Trophoblast cell (in vitro differentiated cells and primary cell): Measurements from ENCODE around the gene HIVEP3.

Experiments
- DNase-seq, 2 donors: peaks; one replicate each; pipeline ENCODE4 v3.0.0-alpha.2; 2016
- H2AFZ ChIP-seq: 2 replicates; pipeline ENCODE4 v1.6.1; 2013; ENCODE audit warnings: low read length, moderate library complexity, mild to moderate bottlenecking; ENCODE audit not compliant: insufficient read depth, poor library complexity
- H2AK5ac ChIP-seq: 2 replicates; pipeline ENCODE4 v1.6.1; 2013; ENCODE audit warnings: mild to moderate bottlenecking, low read length
- H2BK120ac ChIP-seq: 2 replicates; pipeline ENCODE4 v1.6.1; 2013; ENCODE audit warnings: low read length, mild to moderate bottlenecking, moderate library complexity; ENCODE audit not compliant: insufficient read depth, poor library complexity
- H2BK12ac ChIP-seq: 2 replicates; pipeline ENCODE4 v1.6.1; 2013; ENCODE audit warnings: mild to moderate bottlenecking, low read length, moderate library complexity
- H2BK5ac ChIP-seq: 2 replicates; pipeline ENCODE4 v1.6.1; 2013; ENCODE audit warnings: low read length, low read depth, moderate library complexity, mild to moderate bottlenecking; ENCODE audit not compliant: poor library complexity
- H3K14ac ChIP-seq: 2 replicates; pipeline ENCODE4 v1.6.1; 2013; ENCODE audit warnings: mild to moderate bottlenecking, low read length
- H3K18ac ChIP-seq: 2 replicates; pipeline ENCODE4 v1.6.1; 2013; ENCODE audit warnings: mild to moderate bottlenecking, low read length
- H3K23ac ChIP-seq: 2 replicates; pipeline ENCODE4 v1.6.1; 2013; ENCODE audit warnings: low read length
- H3K27ac ChIP-seq: 2 replicates; pipeline ENCODE4 v1.5.1; 2013; ENCODE audit warnings: low read depth, mild to moderate bottlenecking, inconsistent platforms, low read length, moderate library complexity
- H3K27me3 ChIP-seq: 2 replicates; pipeline ENCODE4 v1.6.1; 2013; ENCODE audit warnings: inconsistent platforms, mild to moderate bottlenecking, low read length, moderate library complexity; ENCODE audit not compliant: insufficient read depth
- H3K36me3 ChIP-seq, 2 experiments: 1 replicate in 1 of 2; 2 replicates in 1 of 2; pipeline ENCODE4 v1.6.1; 2013; ENCODE audit warnings: low read length in 2 of 2, mild to moderate bottlenecking in 2 of 2, moderate library complexity in 1 of 2; ENCODE audit not compliant: insufficient read depth in 2 of 2, control insufficient read depth in 1 of 2
- H3K4ac ChIP-seq: 2 replicates; pipeline ENCODE4 v1.6.1; 2013; ENCODE audit warnings: low read depth, mild to moderate bottlenecking, low read length, moderate library complexity
- H3K4me1 ChIP-seq, 2 experiments: 1 replicate in 1 of 2; 2 replicates in 1 of 2; pipeline ENCODE4 v1.6.1; 2013; ENCODE audit warnings: low read length in 2 of 2, mild to moderate bottlenecking in 2 of 2, moderate library complexity in 1 of 2; ENCODE audit not compliant: insufficient read depth in 2 of 2, control insufficient read depth in 1 of 2
- H3K4me2 ChIP-seq: 2 replicates; pipeline ENCODE4 v1.6.1; 2013; ENCODE audit warnings: inconsistent platforms, mild to moderate bottlenecking, low read length, moderate library complexity
- H3K4me3 ChIP-seq: 2 replicates; pipeline ENCODE4 v1.5.1; 2013; ENCODE audit warnings: mild to moderate bottlenecking, low read depth, low read length, inconsistent platforms
- H3K79me1 ChIP-seq: one replicate; pipeline ENCODE4 v1.6.1; 2013; ENCODE audit warnings: low read length
- H3K79me2 ChIP-seq: 2 replicates; pipeline ENCODE4 v1.6.1; 2013; ENCODE audit warnings: low read length, mild to moderate bottlenecking; ENCODE audit not compliant: control insufficient read depth, insufficient read depth, poor library complexity
- H3K9ac ChIP-seq: 2 replicates; pipeline ENCODE4 v1.6.1; 2013; ENCODE audit warnings: mild to moderate bottlenecking, low read length
- H3K9me3 ChIP-seq: 2 replicates; pipeline ENCODE4 v1.6.1; 2013; ENCODE audit warnings: low read depth, mild to moderate bottlenecking, control low read depth, inconsistent platforms, low read length; ENCODE audit not compliant: insufficient read depth
- H4K12ac ChIP-seq: 2 replicates; pipeline ENCODE4 v1.6.1; 2013; ENCODE audit warnings: low read depth, mild to moderate bottlenecking, low read length, moderate library complexity
- H4K8ac ChIP-seq: 2 replicates; pipeline ENCODE4 v1.6.1; 2013; ENCODE audit warnings: low read depth, mild to moderate bottlenecking, low read length, moderate library complexity
- H4K91ac ChIP-seq: one replicate; pipeline ENCODE4 v1.6.1; 2013; ENCODE audit warnings: low read depth, mild to moderate bottlenecking, low read length, moderate library complexity
- WGBS: extraction: QIAGEN DNeasy Blood & Tissue Kit; methylation state at CpG from one replicate; pipeline ENCODE4 v1.1.7; 2013; ENCODE audit warnings: missing lambda C conversion rate; ENCODE audit not compliant: insufficient read length, insufficient coverage; ENCODE audit errors: extremely low coverage; 5-methylcytosine and 5-hydroxymethylcytosine counted together

HIVEP3 gene

DNA sequence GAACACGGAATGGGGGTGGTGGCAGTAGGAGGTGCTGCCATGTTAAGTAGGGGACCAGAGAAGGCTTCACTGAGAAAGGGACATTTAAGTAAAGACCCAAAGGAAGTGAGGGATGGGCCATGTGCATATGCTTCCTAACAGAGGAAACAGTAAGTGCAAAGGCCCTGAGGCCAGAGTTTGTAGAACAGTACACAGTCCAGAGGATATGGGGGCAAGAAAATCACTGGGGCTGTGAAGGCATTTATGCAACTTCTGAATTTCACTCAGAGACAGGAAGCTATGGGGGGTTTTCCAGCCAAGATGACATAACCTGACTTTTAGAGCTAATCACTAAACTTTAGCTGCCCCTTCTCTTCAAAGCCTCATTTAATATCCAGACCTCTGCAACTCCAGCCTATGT lies 231.7 kb downstream of the HIVEP3 start:
- no peak overlapping the region for H3K9ac ChIP-seq

DNA sequence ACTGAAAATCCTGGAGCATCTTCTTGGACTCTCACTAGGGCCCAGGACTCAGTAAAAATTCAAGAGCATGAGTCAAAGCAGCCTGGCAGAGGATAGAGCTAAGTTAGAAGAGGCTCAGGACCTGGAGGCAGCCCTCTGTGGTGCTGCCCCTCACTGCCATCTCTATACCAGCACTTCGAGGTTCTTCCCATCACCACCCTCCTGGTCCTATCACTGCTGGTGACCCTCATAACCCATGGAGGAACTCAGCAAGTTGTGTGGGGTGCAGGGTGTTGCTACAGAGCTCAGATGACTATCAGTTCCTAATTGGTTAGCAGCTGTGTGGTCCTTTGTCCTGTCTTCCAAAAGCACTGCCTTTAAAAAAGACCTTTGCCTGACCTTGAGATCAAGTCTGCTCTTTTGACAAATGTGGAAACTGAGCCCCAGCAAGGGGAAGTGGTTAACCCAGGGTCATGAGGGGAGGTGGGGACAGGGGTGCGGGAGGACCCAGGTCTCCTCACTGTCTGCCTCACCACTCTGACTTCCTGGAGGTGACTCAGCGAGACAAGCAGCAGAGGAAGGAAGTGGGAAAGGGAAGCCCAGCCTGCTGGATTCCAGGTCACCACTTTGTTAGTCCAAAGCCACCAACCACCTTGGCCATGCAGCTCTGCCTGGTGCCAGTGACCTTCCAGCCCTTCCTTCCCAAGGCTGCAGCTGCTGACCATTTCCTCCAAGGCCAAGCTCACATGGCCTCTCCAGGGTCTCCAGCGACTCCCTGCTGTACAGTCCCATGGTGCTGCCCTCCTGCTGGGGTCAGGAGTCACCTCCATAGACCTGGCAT lies 234.8 kb downstream of the HIVEP3 start:
- no CpG with 5 or more reads among the region's 4 CpGs for WGBS
- H3K27me3 ChIP-seq, result no peaks in the 10 kb centered on the region

More for the DNA sequence above, 231.7 kb downstream of the HIVEP3 start:
- no peak overlapping the region for H2BK12ac ChIP-seq
- no peak overlapping the region for H3K4me3 ChIP-seq
- H2BK120ac ChIP-seq, result no peak overlapping the region
- H4K8ac ChIP-seq, result no peak overlapping the region
- H3K14ac ChIP-seq, result no peak overlapping the region
- H3K4ac ChIP-seq, result no peak overlapping the region
- no peak overlapping the region for H3K27ac ChIP-seq
- H3K79me2 ChIP-seq, result no peaks in the 10 kb centered on the region
- H3K18ac ChIP-seq, result no peak overlapping the region
- H4K12ac ChIP-seq, result no peak overlapping the region
- H2AK5ac ChIP-seq, result no peak overlapping the region
- no peaks in the 10 kb centered on the region for H3K36me3 ChIP-seq
- no peak overlapping the region for H2AFZ ChIP-seq
- whole genome bisulfite sequencing, result no CpG with 5 or more reads among the region's 1 CpG
- H3K4me1 ChIP-seq, result peaks cover 0 to 4% of the 10 kb centered on the region in 2 experiments
- no peak overlapping the region for H3K23ac ChIP-seq
- H3K9me3 ChIP-seq, result peaks cover 2% of the 10 kb centered on the region
- no peaks in the 10 kb centered on the region for H3K27me3 ChIP-seq
- no peak for DNase-seq
- no peak overlapping the region for H4K91ac ChIP-seq
- no peaks in the 10 kb centered on the region for H3K79me1 ChIP-seq
- H2BK5ac ChIP-seq, result no peak overlapping the region
- H3K4me2 ChIP-seq, result no peak overlapping the region

DNA sequence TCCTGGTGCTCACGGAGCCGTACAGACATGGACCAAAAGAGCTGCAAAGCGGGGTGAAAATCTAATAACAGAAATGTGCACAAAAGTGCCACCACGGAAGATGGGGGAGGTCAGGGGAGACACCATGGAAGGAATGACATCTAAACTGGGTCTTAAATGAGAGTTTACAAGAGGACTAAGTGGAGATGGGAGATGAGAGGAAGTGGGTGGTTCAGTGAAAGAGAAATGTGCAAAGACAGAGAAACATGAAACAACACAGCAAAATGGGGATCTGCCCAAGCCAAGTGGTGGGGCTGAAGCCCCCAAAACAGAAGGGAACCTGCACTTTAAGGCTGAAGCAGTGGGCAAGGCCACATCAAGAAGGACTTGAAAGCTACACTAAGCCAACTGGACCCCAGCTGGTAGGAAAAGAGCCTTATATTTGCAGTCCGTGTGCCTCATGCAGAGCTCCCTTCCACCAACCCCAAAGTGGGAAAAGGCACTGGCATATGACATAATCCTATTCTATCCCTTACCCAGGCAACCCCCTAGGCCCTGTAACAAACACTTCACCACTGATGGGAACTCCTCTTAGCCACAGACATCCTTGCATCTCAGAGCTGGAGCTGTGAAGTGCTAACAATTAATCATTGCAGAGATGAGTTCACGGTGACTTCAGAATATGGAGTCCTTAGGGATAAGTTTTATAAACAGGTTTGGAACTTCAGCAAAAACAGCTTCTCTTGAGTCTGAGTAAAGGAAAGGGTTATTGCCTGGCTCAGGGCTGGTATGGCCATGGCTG lies 235.7 kb downstream of the HIVEP3 start:
- no peak overlapping the region for H4K12ac ChIP-seq
- no peaks in the 10 kb centered on the region for H3K9me3 ChIP-seq
- H3K4me2 ChIP-seq, result no peak overlapping the region
- no peak overlapping the region for H3K4ac ChIP-seq
- H3K79me1 ChIP-seq, result no peaks in the 10 kb centered on the region
- H3K23ac ChIP-seq, result no peak overlapping the region
- no peak overlapping the region for H3K14ac ChIP-seq
- no peaks in the 10 kb centered on the region for H3K36me3 ChIP-seq
- no peak overlapping the region for H2BK5ac ChIP-seq
- H2AK5ac ChIP-seq, result no peak overlapping the region
- no peak overlapping the region for H3K27ac ChIP-seq
- no peak overlapping the region for H2BK12ac ChIP-seq
- H2BK120ac ChIP-seq, result no peak overlapping the region
- H3K4me3 ChIP-seq, result no peak overlapping the region
- no peak for DNase-seq
- no peaks in the 10 kb centered on the region for H3K27me3 ChIP-seq
- H4K91ac ChIP-seq, result no peak overlapping the region
- H3K4me1 ChIP-seq, result peaks cover 5 to 6% of the 10 kb centered on the region in 2 experiments
- no CpG with 5 or more reads among the region's 6 CpGs for WGBS
- no peak overlapping the region for H3K18ac ChIP-seq
- H3K79me2 ChIP-seq, result no peaks in the 10 kb centered on the region
- no peak overlapping the region for H4K8ac ChIP-seq
- H3K9ac ChIP-seq, result no peak overlapping the region
- H2AFZ ChIP-seq, result no peak overlapping the region

More for the DNA sequence above, 234.8 kb downstream of the HIVEP3 start:
- H3K9me3 ChIP-seq, result no peaks in the 10 kb centered on the region
- H4K12ac ChIP-seq, result no peak overlapping the region
- no peak overlapping the region for H3K4me2 ChIP-seq
- no peak for DNase-seq
- H3K36me3 ChIP-seq, result no peaks in the 10 kb centered on the region
- H4K8ac ChIP-seq, result no peak overlapping the region
- no peaks in the 10 kb centered on the region for H3K79me1 ChIP-seq
- peaks cover 0 to 4% of the 10 kb centered on the region in 2 experiments for H3K4me1 ChIP-seq
- H4K91ac ChIP-seq, result no peak overlapping the region
- no peak overlapping the region for H3K27ac ChIP-seq
- H2BK120ac ChIP-seq, result no peak overlapping the region
- no peak overlapping the region for H3K14ac ChIP-seq
- H3K18ac ChIP-seq, result no peak overlapping the region
- no peak overlapping the region for H3K4ac ChIP-seq
- no peak overlapping the region for H3K23ac ChIP-seq
- H3K79me2 ChIP-seq, result no peaks in the 10 kb centered on the region
- no peak overlapping the region for H3K9ac ChIP-seq
- no peak overlapping the region for H2BK5ac ChIP-seq
- no peak overlapping the region for H2BK12ac ChIP-seq
- no peak overlapping the region for H2AFZ ChIP-seq
- no peak overlapping the region for H2AK5ac ChIP-seq
- H3K4me3 ChIP-seq, result no peak overlapping the region

DNA sequence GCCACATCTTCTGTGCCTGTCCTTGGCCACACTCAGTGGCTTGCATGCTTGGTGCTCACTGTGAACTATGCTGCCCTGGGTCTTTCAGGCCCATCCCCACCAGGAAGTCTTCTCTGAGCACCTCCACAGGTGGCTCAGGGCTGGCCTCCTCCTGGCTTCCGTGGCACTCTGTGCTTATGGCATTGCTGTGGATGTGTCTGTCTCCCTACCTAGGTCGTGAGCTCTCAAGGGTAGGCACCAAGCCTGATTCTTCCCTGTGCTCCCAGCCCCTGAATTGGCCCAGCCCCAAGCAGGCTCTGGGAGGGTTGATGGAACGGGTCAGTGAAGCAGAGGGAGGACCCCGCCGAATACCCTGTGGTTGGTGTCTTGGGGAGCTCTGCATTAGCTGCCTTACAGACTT lies 236.6 kb downstream of the HIVEP3 start:
- no CpG with 5 or more reads among the region's 5 CpGs for WGBS
- H3K27ac ChIP-seq, result no peak overlapping the region
- H4K91ac ChIP-seq, result no peak overlapping the region

More for the DNA sequence above, 236.6 kb downstream of the HIVEP3 start:
- Histone ChIP-seq H3K79me2 (no peaks in the 10 kb centered on the region), H3K18ac (no peak overlapping the region), H3K23ac (no peak overlapping the region), H2BK12ac (no peak overlapping the region), H3K36me3 (no peaks in the 10 kb centered on the region), H3K9me3 (no peaks in the 10 kb centered on the region), H3K9ac (no peak overlapping the region), H3K4me1 (peaks cover 7 to 8% of the 10 kb centered on the region in 2 experiments), H3K4ac (no peak overlapping the region), H2AK5ac (no peak overlapping the region), H2BK120ac (no peak overlapping the region), H3K27me3 (no peaks in the 10 kb centered on the region), H2AFZ (no peak overlapping the region), H4K8ac (no peak overlapping the region), H3K14ac (no peak overlapping the region), H2BK5ac (no peak overlapping the region), H3K4me2 (no peak overlapping the region), H4K12ac (no peak overlapping the region), H3K4me3 (no peak overlapping the region), H3K79me1 (no peaks in the 10 kb centered on the region)
- DNase-seq, result no peak
